Common myeloid progenitor, CD34-positive (primary cell): ENCODE results near the gene PABPN1.

Experiments used
- CTCF ChIA-PET: fragments of 350-600 bp; sonication (Branson Sonifier 250); formaldehyde crosslinking; loops from one replicate; lab custom pipeline; 2021; ENCODE audit warnings: antibody characterized with exemption; lab: Charles Lee
- POLR2A ChIA-PET: fragments of 350-600 bp; sonication (Branson Sonifier 250); formaldehyde crosslinking; loops from one replicate; lab custom pipeline; 2021; ENCODE audit warnings: antibody characterized with exemption; lab: Charles Lee
- DNase-seq, 3 donors: peaks; one replicate each; pipeline versions ENCODE4 v3.0.0 to v3.0.0-alpha.2; 2013
- H3K27ac ChIP-seq, 2 experiments: 1 replicate in 1 of 2; 2 replicates in 1 of 2; pipeline ENCODE4 v1.7.0; 2013; ENCODE audit warnings: inconsistent platforms in 2 of 2, low read length in 2 of 2, mild to moderate bottlenecking in 2 of 2, low read depth in 1 of 2, moderate library complexity in 1 of 2; ENCODE audit not compliant: severe bottlenecking in 2 of 2, insufficient read depth in 1 of 2, poor library complexity in 1 of 2
- H3K27me3 ChIP-seq, 5 experiments: replicated peaks in 2 of 5; 1 replicate in 3 of 5; 2 replicates in 2 of 5; pipeline versions ENCODE4 v1.6.1 to v1.7.0; 2013; ENCODE audit warnings: low read length in 4 of 5, mild to moderate bottlenecking in 2 of 5, moderate library complexity in 2 of 5, inconsistent platforms in 1 of 5; ENCODE audit not compliant: insufficient read depth in 5 of 5, control insufficient read depth in 4 of 5
- H3K36me3 ChIP-seq, 4 experiments: 1 replicate in 2 of 4; 2 replicates in 2 of 4; pipeline versions ENCODE4 v1.6.1 to v1.7.0; 2013; ENCODE audit warnings: low read length in 3 of 4, control low read depth in 1 of 4, mild to moderate bottlenecking in 1 of 4; ENCODE audit not compliant: control insufficient read depth in 4 of 4, insufficient read depth in 4 of 4
- H3K4me1 ChIP-seq, 4 experiments: 1 replicate in 3 of 4; 2 replicates in 1 of 4; pipeline versions ENCODE4 v1.6.1 to v1.7.1; 2013; ENCODE audit warnings: low read length in 3 of 4, mild to moderate bottlenecking in 3 of 4, control low read depth in 1 of 4, inconsistent platforms in 1 of 4, moderate library complexity in 1 of 4; ENCODE audit not compliant: control insufficient read depth in 4 of 4, insufficient read depth in 4 of 4; ENCODE audit errors: control extremely low read depth in 1 of 4
- H3K4me3 ChIP-seq, 7 experiments: 1 replicate in 4 of 7; 2 replicates in 3 of 7; pipeline versions ENCODE4 v1.5.1 to v1.7.0; 2013; ENCODE audit warnings: mild to moderate bottlenecking in 7 of 7, low read length in 6 of 7, moderate library complexity in 6 of 7, inconsistent platforms in 2 of 7, low read depth in 2 of 7, control low read depth in 1 of 7; ENCODE audit not compliant: insufficient read depth in 4 of 7, control insufficient read depth in 1 of 7; ENCODE audit errors: extremely low read depth in 1 of 7
- H3K9me3 ChIP-seq, 5 experiments: 1 replicate in 4 of 5; 2 replicates in 1 of 5; pipeline versions ENCODE4 v1.6.1 to v1.7.1; 2013; ENCODE audit warnings: low read length in 4 of 5, mild to moderate bottlenecking in 2 of 5, inconsistent platforms in 1 of 5, low read depth in 1 of 5, moderate library complexity in 1 of 5; ENCODE audit not compliant: control insufficient read depth in 4 of 5, insufficient read depth in 2 of 5; ENCODE audit errors: control extremely low read depth in 1 of 5
- WGBS: methylation state at CpG from one replicate; pipeline ENCODE4 v1.1.5; 2013; ENCODE audit not compliant: insufficient coverage; 5-methylcytosine and 5-hydroxymethylcytosine counted together

PABPN1 gene

GRCh38 chr14:23366426-23366921, 45.2 kb downstream of the PABPN1 start:
- no peaks in the 10 kb centered on the region for H3K36me3 ChIP-seq
- ChIA-PET POLR2A (no interaction called here), CTCF (interaction anchor here (0.7 to 7.1 kb wide), 5 partner anchors 12 to 247 kb away, joined by 3 to 44 read pairs (median 4); partner anchors contain the start of gene CMTM5)
- no peak for DNase-seq
- H3K4me3 ChIP-seq, result no peak overlapping the region
- no peak overlapping the region for H3K27ac ChIP-seq
- no peaks in the 10 kb centered on the region for H3K9me3 ChIP-seq
- H3K27me3 ChIP-seq, result peaks cover 3 to 57% (median 30%) of the 10 kb centered on the region in 5 experiments
- peaks cover 0 to 17% (median 7%) of the 10 kb centered on the region in 4 experiments for H3K4me1 ChIP-seq
- 84% methylated on average over 34 of the region's 34 CpGs for WGBS

GRCh38 chr14:23370221-23370620, 49.0 kb downstream of the PABPN1 start:
- POLR2A ChIA-PET, result no interaction called here
- CTCF ChIA-PET, result interaction anchor here (1.1 to 3.7 kb wide), 9 partner anchors 8 to 43 kb away, joined by 3 to 36 read pairs (median 4); partner anchors contain the start of genes CMTM5 and SLC22A17
- 60% methylated on average over 1 of the region's 1 CpG for WGBS

GRCh38 chr14:23371865-23372264, 50.6 kb downstream of the PABPN1 start:
- peaks cover 2 to 13% (median 10%) of the 10 kb centered on the region in 5 experiments for H3K27me3 ChIP-seq
- H3K4me3 ChIP-seq, result no peak overlapping the region
- no peaks in the 10 kb centered on the region for H3K9me3 ChIP-seq
- no peak for DNase-seq
- WGBS, result no CpG with 5 or more reads among the region's 1 CpG
- no peaks in the 10 kb centered on the region for H3K4me1 ChIP-seq
- H3K36me3 ChIP-seq, result no peaks in the 10 kb centered on the region
- ChIA-PET CTCF (interaction anchor here (0.7 to 3.8 kb wide), 4 partner anchors 11 to 108 kb away, joined by 3 to 19 read pairs (median 6); no protein-coding TSS in a partner anchor), POLR2A (no interaction called here)
- H3K27ac ChIP-seq, result no peak overlapping the region

More at GRCh38 chr14:23370221-23370620, 49.0 kb downstream of the PABPN1 start:
- H3K4me3 ChIP-seq, result no peak overlapping the region
- peaks cover 2 to 29% (median 17%) of the 10 kb centered on the region in 5 experiments for H3K27me3 ChIP-seq
- H3K9me3 ChIP-seq, result no peaks in the 10 kb centered on the region
- no peaks in the 10 kb centered on the region for H3K36me3 ChIP-seq
- no peak for DNase-seq
- no peak overlapping the region for H3K27ac ChIP-seq
- H3K4me1 ChIP-seq, result peaks cover 0 to 9% (median 4%) of the 10 kb centered on the region in 4 experiments

- ChIA-PET CTCF (interaction anchor here (0.7 to 3.8 kb wide), 4 partner anchors 10 to 109 kb away, joined by 3 to 19 read pairs (median 6); no protein-coding TSS in a partner anchor), POLR2A (no interaction called here)
- Histone ChIP-seq H3K27ac (no peak within 1 kb of the TSS), H3K36me3 (no peaks in the 10 kb centered on the region), H3K9me3 (no peaks in the 10 kb centered on the region), H3K4me1 (peaks cover 0 to 4% (median 2%) of the 10 kb centered on the region in 4 experiments), H3K27me3 (peaks cover 0 to 9% (median 4%) of the 10 kb centered on the region in 5 experiments), H3K4me3 (no peak within 1 kb of the TSS)
- 100% methylated on average over 2 of the region's 2 CpGs for WGBS
- no peak for DNase-seq
Measured at GRCh38 chr14:23372509-23372908, 51.3 kb downstream of the PABPN1 start, which contains the start of gene IL25. TSS of gene IL25 (plus strand) at chr14:23372809.

GRCh38 chr14:23373041-23373440, 51.8 kb downstream of the PABPN1 start:
- WGBS, result 90% methylated on average over 3 of the region's 3 CpGs
- ChIA-PET CTCF (interaction anchor here (1.0 to 3.8 kb wide), 3 partner anchors 12 to 84 kb away, joined by 3 to 19 read pairs (median 3); no protein-coding TSS in a partner anchor), POLR2A (no interaction called here)
- Histone ChIP-seq H3K4me3 (no peak overlapping the region), H3K27ac (no peak overlapping the region), H3K9me3 (no peaks in the 10 kb centered on the region), H3K27me3 (peaks cover 0 to 6% (median 2%) of the 10 kb centered on the region in 5 experiments), H3K4me1 (peaks cover 0 to 9% (median 4%) of the 10 kb centered on the region in 4 experiments), H3K36me3 (no peaks in the 10 kb centered on the region)
- DNase-seq, result no peak
